NCI-H2081 (cell line): ENCODE measurements around the gene MRPS9.
A peak's percentile ranks its signal among the peaks of the same experiment; 100 is the strongest.

Source experiments
- DNase-seq, 2 experiments: peaks; one replicate each; lab custom pipeline; 2025; lab: John Stamatoyannopoulos, UW

Gene MRPS9

GRCh38 chr2:105037572-105038382 lies at the start of gene MRPS9:
TSS of gene MRPS9 (plus strand) at chr2:105038069. CDS start at chr2:105038093, 24 bp downstream.
- peak; percentile 97 to 98 for DNase-seq

DNA sequence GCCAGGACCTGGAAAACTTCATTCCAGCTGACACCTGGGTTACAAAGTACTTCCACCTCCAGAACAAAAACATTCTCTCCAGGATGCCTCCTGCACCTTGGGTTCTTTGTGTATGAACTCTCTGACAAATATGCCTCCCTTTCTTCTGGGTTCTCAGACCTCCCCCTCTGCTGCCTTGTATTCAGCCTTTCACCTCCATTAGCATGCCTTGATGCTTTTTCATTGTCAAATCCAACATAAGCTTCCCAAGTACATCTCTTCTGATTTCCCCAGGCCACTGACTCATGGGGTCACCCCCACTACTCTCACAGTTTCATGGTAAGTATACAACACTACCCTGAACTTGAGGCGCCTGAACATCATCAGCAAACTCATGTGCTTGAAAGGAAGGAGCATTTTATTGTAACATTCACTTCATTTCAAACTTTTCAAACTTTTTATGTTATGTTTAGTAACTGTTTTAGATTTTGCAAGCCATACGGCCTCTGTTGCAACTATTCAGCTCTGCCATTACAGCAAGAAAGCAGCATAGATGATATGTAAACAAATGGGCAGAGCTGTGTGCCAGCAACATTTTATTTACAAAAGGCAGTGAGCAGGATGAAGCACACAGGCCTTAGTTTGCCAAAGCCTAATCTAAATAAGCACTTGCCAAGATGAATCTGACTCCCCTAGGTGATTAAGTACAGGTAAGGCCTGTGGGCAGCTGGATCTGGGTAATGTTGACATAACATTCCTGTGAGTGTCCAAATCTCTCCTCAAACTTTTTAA lies 32.5 kb upstream of the MRPS9 start:
- DNase-seq = peak; percentile 44 to 89

GRCh38 chr2:105007367-105007766 lies 30.5 kb upstream of the MRPS9 start:
- DNase-seq = no peak

DNA sequence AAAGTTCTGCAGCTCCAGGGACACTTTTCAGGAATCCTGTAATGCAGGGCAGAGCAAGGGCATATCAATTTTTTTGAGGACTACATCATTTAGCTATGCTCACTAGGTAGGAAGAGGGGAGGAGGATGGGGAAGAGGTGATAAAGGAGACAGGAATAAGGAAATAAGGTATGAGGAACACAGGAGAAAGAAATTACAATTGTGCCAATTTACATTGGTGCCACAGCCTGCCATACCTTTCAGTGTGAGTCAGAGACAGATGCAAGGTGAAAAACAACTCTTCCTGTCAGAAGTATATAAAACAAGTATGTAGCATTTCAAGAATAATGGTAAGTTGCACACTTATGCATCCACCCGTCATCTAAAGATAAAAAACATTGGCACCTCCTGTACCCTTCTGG lies 5.4 kb upstream of the MRPS9 start:
- DNase-seq = no peak

DNA sequence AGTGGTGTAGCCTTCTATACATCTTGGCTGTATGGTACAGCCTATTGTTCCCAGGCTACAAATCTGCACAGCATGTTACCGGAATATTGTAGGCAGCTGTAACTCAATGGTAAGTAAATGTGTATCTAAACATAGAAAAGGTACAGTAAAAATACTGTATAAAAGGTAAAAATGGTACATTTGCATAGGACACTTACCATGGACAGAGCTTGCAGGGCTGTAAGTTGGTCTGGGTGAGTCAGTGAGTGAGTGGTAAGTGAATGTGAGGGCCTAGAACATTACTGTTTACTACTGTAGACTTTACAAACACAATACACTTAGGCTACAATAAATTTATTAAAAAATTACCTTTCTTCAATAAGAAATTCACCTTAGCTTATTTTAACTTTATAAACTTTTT lies 3.7 kb upstream of the MRPS9 start:
- DNase-seq = peak; percentile 0 to 75

DNA sequence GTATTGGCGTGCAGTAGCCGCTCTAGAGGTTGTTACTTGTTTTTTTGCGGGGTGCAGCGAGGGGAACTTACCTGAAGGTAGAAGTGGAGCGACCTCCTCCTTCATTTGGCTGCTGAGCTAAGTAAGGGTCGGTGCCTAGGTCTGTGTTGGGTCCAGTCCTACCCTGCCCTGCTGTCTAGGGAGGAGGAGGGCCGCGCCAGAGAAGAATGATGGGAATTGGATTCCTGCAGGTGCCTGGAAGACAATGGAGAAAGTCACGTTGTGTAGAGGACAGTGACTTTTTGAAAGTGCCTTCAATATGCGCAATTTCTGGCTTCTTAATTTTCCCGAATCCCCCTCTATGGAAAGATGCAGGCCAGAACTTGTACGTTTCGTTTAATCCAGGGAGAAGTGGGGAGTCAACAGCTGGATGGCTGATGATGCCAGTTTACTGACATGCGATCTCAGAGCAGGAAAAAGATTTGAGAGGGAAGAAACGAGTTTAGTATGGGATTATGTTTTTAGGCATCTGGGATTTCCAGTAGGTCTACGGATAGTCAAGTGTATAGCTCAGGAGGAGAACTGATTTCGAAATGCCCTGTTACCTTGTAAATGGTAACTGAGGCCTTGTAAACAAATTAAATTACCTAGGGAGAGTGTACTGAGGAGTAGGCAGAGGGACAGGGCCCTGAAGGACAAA lies 653 bp downstream of the MRPS9 start:
- peak in 1 of 2 experiments; percentile 19 for DNase-seq

- DNase-seq = no peak
Measured at GRCh38 chr2:105039559-105039958, 1.7 kb downstream of the MRPS9 start.

- DNase-seq = peak; percentile 4 to 33
Measured at GRCh38 chr2:105042189-105042588, 4.3 kb downstream of the MRPS9 start.

DNA sequence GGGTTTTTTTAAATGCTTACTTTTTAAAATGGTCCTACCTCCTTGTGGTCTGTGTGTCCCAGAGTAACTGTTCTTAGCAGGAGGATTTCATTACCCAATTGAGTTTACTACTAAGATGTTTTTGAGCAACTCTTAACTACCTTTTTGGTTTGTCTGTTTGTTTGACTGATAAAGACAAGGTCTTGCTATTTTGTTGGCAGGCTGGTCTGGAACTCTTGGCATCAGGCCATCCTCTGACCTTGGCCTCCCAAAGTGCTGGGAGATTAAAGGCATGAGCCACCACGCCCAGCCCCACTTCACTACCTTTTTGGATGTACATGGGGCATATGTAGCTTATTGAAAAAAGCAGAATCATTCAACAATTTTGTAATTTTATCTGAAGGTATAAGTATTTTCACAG lies 14.9 kb downstream of the MRPS9 start:
- DNase-seq = no peak

GRCh38 chr2:105055613-105056012 lies 17.7 kb downstream of the MRPS9 start:
- no peak for DNase-seq

- DNase-seq = no peak
Measured at GRCh38 chr2:105056245-105056644, 18.4 kb downstream of the MRPS9 start.

GRCh38 chr2:105057005-105057404 lies 19.1 kb downstream of the MRPS9 start:
- DNase-seq = no peak

GRCh38 chr2:105061560-105061959 lies 23.7 kb downstream of the MRPS9 start:
- DNase-seq = no peak

GRCh38 chr2:105062158-105062557 lies 24.3 kb downstream of the MRPS9 start:
- no peak for DNase-seq

DNA sequence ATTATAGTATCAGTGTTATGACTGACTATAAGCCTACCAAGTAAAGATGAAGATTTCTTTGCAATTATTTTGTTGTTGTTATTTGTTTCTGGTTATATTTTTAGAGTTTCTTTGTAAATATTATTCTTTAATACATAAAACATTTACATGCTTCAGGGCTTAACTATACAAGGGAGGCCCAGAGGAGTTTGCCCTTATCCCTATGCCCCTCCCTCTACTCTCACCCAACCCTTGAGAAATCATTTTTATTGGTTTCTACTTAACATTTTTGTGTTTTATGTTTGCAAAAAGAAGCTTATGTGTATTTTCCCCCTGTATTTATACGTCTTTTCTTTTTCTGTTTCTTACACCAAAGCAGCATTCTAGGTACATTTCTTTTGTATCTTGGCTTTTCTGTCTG lies 30.5 kb downstream of the MRPS9 start:
- no peak for DNase-seq

DNA sequence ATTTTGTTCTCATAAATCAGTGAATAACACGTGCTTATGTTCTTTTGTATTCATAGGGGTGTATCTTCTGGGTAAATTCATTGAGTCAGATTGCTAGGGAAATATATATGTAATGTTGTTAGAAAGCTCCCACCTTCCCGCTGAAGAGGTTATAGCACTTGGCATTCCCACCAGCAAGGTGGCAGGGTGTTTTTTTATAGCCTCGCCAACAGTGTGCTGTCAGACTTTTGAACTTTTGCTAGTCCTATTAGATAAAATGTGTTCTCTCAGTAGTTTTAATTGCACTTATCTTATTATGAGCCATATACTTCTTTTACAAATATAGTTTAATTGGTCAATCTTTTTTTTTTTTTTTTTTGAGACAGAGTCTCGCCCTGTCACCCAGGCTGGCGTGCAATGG lies 31.0 kb downstream of the MRPS9 start:
- DNase-seq = no peak

- no peak for DNase-seq
Measured at GRCh38 chr2:105070010-105070865, 32.4 kb downstream of the MRPS9 start.

DNA sequence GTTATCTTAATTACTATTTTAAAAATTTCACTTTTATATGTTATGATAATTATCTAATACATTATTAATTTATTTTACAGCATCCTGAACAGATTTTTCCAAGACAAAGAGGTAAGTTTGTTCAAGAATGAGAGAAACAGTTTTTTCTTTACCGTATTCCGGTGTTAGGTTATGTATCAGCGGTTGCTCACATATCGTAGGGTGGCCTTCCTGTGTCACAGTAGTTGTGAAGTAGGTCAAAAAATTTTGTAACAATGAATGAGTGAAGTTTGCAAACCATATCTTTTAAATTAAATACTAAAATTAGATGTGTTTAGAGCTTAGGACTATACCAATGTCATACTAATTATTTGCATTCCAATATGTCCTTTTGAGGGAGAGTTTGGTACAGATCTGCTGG lies 33.5 kb downstream of the MRPS9 start:
- DNase-seq = no peak

DNA sequence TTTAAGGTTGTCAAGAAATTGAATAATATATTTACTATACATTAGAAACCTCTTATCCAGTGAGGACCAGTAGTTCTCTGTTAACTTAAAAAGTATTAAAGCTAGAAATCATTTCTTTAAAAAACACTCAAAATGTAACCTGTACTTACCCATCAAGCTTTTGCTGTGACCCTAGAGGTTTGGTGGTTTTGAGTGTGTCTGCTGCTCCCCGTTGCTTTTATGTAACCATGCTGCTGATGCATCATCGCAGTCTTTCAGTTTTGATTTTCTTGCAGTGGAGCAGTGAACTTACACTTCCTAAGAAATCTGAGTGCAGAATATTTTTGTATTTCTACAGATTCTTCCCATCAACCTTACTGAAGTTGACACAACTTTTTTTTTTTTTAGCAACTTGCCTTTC lies 34.2 kb downstream of the MRPS9 start:
- no peak for DNase-seq

GRCh38 chr2:105073591-105073990 lies 35.7 kb downstream of the MRPS9 start:
- DNase-seq = no peak

GRCh38 chr2:105076121-105076520 lies 38.3 kb downstream of the MRPS9 start:
- DNase-seq = no peak
